Muscle of arm (tissue), 12 donors: Measurements from ENCODE around the gene NRL. TPM values are rescaled to one million over a fixed set of nuclear protein-coding genes. Genes with fewer than 3 reads are reported as not detected.
"Not testable (repeated sequence)": the region's sequence is repeated elsewhere in the genome, so short reads cannot be mapped to it uniquely, and the experiment has no call there.

Source experiments
- DNase-seq: peaks from one replicate; pipeline ENCODE4 v3.0.0-alpha.2; 2013
- polyA plus RNA-seq, 12 donors: library from polyadenylated mRNA; unstranded; fragments of 120-200 nt; gene quantifications; one replicate each; pipeline ENCODE4 v1.2.1, GENCODE V29; 2013; ENCODE audit not compliant: insufficient read length in 12 of 12

NRL gene
- polyA plus RNA-seq, 12 donors: 0.82 to 1.9 (median 1.4) TPM; not detected in 2

DNA sequence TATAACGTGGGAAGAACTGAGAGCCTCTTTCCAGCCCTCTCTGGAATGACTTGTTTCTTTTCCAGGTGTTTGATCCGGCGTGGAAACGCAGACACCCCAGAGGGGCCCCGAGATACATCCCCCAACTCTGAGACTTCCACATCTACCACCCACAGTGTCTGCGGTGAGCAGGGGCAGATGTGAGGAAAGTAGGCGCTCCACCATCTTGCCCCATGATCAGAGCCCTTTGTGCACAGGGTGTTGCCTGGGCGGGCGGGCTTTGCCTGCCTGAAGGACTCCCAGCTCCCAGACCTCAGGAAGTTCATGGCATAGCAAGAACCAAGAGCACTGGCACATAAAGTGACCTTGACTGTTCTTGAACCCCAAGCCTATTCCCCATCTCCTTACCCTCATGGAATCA is 60.1 kb downstream of the NRL start:
- no peak for DNase-seq

DNA sequence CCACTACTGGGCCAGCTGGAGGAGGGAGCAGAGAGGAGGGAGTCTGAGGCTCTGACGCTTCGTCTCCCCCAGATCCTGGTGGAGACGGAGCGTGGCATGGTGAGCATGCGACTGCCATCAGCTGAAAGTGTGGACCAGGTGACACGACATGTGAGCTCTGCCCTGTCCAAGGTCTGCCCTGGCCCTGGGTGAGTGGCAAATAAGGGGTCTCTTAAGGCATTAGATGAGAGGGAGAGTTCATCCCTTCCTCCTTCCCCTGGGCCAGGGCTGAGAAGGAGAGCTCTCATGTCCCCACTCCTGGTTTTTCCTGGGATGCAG is 60.5 kb downstream of the NRL start:
- DNase-seq: no peak

DNA sequence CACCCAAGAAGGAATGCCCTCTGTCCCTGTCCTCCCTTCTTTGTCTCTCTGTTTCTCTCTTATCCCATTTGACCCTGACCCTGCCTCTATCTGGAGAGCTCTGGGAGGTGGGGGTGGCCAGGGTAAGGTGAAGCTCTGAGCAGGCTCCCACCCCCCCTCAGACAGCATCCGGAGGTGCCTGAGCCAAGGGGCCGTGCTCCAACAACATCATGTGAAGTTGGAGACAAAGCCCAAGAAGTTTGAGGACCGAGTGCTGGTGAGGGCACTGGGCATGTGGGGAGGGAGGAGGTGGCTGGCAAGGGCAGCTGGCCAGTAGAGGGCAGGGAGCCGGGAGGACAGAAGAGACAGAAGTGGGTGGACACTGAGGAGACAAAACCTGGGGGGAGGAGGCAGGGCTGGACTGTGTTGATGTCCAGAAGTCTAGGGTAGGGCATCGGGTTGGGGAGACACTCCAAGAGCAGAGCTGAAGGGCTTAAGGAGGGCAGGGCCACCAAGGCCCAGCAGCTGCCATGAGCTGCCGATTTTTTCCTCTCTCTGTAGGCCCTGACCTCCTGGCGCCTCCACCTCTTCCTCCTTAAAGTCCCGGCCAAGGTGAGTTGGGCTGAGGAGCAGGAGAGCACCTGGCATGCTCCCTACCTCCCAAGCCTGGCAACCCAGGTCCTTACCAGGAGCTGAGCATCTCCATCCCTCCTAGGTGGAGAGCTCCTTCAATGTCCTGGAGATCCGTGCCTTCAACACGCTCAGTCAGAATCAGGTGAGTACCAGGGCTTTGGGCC is 61.0 kb downstream of the NRL start:
- no peak for DNase-seq

DNA sequence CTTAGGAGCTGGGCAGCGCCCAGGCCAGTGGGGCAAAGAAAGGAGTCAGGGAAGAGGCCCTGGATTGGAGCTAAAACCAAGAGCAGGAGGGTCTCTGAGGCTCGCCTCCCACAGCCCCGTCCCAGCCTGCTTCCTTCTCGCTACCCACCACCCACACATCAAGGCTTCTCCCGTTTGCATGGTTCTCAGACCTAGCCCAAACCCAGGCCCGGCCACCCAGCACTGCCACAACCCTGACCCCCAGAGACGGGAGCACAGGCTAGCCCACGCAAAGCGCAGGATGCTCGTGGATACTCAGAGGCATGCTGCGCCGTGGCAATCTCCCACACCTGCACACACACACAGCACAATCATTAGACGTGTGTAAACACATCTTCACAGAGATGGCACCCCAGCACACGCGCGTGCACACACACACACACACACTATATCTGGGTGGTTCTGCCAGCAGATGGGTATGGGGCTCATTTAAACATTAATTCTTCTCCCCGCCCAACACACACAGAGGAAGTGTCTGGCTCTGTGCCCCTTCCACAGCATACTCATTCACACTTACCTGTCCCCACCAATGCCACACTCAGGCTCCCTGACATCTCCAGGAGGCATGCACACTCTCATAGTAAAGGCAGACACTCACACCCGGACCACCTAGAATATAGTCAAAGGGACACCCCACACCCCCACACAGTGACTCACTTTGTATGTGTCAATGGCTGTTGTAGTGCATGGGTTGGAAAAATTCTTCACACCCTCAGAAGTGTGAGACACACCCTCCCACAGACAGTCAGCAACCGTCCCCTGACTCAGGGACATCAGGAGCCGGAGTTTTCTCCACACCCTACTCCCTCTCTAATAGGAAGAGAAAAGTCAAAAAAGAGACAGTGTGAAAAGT is 61.8 kb downstream of the NRL start:
- no peak for DNase-seq

DNA sequence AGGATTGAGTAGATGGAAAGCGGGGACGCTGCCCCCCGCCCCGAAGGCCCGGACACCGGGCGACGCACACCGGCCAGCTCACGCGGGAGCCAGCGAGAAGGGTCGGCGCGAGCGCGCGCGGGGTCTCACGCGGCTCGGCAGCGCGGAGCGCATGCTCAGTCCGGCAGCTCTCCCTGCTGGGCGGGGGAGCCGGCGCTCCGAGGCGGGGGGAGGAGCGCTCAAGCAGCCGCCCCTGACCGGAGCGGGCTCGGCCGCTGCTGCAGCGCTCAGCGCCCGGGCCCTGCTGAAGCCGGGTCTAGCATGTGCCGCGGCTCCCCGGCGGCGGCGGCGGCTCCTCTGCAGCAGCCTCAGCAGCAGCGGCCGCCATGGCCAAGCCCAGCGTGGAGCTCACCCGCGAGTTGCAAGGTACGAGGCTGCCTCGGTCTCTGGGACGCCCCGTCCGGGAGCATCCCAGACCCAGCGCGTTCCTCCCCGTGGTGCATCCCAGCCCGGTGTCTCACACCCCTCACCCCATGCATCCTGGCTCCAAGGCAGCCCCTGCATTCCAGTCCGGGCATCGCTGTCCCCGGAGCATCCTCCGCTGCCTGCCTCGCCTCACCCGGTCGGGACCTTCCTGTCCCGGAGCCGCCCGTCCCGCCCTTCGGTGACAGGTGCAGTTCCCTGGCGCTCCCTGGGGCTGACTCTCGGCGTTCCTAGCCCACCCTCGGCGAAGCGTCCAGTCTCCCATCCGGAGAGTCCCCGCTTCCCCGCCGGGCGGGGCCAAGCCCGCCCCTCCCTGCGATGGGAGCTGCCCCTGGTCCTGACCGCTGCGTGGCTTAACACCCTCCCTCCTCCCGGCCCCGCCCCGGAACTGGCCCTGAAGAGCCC is 62.7 kb downstream of the NRL start, which contains the start of gene CARMIL3:
Gene CARMIL3, plus strand, starts transcription at position 221 of the 867 bp plus-strand sequence. Its CDS starts 145 bp downstream, at position 366.
- peak; percentile 44 for DNase-seq

DNA sequence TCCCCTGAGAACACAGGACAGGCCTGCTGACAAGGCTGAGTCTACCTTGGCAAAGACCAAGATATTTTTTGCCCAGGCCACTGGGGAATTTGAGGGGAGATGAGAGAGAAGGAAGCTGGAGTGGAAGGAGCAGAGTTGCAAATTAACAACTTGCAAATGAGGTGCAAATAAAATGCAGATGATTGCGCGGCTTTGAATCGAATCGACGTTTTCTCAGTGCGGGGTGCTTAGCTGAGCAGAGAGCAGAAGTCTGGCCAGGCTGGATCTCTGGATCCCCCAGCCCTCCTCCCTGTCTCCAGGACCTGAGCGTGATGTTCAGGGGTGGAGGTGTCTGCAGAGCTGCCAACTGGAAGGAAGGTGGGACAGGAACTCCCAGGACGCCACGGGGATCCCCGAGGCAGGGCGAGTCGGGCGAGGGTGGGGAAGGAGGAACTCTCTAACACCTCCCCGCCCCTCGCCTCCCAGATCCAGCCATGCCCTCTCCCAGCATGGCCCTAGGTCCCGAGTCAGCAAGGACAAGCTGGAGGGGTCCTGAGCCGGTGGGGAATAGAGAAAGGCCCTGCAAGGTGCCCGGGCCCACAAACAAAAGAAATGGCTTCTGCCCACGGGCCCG is 63.5 kb downstream of the NRL start:
- DNase-seq: peak; percentile 7

DNA sequence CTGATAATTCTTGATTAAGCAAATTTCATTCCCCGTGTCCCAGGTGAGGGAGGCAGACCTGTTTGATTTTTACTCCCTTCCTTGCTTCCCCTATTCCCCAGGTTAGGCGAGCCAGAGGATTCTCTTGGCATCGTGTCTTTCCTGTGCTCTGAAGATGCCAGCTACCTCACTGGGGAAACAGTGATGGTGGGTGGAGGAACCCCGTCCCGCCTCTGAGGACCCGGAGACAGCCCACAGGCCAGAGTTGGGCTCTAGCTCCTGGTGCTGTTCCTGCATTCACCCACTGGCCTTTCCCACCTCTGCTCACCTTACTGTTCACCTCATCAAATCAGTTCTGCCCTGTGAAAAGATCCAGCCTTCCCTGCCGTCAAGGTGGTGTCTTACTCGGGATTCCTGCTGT is 64.0 kb downstream of the NRL start:
- not testable (repeated sequence) for DNase-seq

DNA sequence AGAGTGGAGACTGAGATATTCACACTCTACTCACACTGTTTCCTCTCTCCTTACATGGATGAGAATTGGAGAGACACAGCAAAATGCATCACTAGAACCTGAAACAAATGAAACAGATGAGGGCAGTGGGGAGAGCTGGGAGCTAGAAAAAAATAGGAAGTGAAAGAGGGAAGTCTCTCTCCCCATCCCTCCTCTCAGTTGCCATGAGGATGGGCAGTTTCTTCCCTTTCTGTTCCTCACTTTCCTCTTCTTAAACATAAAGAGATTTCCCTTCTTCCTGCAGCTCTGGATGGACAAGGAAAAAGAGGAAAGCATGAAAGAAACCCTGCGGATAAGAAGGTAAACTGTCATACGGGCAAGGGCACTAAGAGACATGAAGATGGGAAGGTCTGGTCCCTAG is 65.7 kb downstream of the NRL start:
- not testable (repeated sequence) for DNase-seq

DNA sequence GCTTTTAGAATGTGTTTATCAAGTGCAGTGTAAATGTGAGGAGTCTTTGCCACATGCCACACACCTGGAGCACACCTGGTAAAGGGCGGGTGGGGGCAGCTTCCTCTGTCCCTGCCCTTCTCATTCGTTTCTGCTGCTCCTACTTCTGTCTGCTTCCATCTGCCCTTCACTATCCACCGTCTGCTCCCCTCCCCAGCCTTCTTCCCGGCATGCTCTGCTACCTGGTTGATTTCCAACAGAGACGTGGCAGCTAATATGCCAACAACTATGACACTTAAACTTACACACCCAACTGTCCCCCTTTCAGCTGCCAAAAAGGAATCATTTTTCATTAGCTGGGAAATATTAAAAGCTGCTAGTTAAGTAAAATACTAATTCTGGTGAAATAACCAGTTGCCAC is 72.0 kb downstream of the NRL start:
- no peak for DNase-seq

DNA sequence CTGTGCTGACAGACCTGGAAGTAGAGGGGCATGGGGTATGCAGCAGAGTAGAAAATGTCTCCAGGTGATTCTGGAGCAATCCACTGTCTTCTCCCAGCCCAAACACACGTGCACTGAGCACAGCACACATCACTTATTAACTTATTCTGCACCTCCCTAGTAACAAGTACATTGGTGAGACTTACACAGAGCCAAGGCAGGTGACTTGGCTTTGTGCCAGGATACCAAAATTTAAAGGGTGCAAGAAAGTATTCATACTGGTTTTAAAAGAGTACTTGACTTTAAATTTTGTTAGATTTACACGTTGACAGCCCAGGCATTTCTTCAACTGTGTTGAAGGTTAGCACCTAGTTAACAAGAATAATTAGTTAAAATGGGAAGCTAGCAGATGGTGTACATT is 74.1 kb downstream of the NRL start:
- no peak for DNase-seq

DNA sequence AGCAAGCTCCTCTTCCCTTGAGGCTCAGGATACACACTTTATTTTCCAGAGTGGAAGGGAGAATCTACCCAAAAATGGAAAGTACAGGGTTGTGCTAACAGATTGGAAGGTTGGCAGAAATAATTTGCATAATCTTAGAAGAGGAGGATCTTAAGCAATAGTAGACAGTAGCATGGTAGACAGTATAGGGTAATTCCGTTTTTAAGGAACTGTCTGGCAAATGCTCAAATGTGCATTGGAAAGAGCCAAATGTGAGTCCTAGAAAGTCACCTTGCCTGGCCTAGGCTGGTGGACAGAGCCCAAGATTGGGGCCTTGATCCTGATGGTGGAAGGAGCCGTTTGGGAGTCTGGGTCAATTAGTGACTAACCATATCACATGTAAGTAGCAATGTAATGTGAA is 76.1 kb downstream of the NRL start:
- DNase-seq: no peak

DNA sequence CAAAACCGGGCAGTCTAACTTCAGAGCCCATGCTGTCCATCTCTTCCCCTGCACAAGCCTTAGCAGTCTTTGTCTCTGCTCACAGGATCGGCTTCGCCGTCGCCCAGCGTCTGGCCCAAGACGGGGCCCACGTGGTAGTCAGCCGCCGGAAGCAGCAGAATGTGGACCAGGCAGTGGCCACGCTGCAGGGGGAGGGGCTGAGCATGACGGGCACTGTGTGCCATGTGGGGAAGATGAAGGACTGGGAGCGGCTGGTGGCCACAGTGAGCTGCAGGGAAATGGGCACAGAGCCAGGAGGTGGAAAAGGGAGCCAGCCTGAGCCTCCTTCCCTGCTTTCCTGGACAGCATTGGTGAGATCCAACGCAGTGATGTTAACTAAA is 77.1 kb downstream of the NRL start:
- DNase-seq: no peak

DNA sequence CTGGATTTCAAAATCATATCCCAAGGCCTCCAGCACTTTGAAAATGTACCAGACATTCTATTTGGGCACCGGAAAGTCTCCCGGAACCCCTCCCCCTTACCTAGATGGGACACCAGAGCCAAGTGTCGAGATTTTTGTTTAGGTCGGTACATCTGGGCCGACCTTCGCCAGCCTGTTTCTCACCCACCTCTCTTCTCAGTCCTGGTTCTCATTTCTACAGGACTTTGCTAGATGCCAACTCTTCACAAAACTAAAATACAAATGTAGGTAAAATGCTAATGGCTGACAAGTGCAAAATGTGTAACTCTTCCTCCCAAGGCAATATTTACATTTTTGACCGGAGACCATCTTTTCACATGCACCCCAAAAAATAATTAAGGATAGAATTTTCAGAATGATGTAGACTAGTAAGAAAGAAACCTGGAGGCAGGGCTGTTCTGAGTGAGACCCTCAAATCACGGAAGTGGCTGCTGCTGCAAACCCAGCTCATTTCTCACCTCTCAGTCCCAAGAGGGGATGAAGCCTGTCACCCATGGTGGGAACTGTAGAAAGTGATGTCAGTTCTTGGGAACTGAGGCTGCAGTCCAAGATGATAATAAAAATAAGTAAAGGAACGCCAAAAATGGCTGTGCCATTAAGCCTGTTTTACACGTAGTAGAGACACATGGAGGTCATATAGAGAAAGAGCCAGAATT is 77.6 kb downstream of the NRL start:
- not testable (repeated sequence) for DNase-seq

DNA sequence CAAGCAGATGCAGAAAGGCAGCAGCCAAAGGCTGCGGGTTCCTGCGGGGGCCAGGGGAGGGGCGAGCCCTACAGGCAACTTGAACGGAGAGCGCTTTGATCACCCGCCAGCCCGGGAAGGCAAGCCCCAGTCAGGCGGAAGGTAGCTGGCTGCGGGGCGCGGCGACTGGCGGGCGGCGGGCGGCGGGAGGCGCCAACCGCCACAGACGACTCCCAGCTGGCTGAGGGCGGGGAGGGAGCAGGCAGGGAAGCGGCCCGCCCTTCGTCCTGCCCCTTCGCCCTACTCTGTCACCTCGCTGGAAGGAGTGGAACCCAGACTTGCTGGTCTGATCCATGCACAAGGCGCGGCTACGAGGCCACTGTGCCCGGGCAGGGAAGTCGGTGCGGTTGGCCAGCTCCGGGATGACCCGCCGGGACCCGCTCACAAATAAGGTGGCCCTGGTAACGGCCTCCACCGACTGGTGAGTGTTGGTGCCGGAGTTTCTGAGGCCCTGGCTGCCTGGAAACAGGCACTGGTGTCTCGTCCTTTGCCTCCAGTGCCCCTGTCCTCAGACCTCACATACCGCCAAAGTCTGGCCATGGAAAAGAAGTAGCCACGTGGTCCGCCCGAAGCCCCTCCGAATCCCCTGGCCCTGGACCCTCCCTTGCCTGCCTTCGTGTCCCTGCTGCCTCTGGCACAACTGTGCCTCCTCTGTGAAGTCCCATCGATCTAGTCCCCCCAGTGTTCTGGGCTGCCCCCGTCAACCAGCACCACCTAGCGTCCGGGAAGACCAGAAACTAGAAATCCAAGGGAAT is 78.4 kb downstream of the NRL start:
- peak; percentile 76 for DNase-seq

DNA sequence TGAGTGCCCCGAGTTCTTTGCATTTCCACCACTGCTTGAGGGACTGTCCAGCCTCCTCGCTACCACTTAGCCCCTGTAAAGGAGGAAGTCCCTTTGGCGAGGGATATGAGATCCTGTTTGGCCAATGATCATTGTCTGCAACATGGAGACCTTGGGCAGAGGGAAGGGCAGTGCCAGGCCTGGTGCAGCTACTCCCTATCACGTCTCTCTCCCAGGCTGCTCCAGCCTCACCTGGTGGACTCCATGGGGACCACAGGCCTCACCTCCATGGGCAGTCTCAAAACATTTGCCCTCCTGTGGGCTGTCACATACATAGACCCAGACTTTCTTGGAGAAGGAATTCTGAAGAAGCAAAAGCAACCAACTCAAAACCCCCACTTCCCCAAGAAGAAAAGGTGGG is 79.0 kb downstream of the NRL start:
- not testable (repeated sequence) for DNase-seq

DNA sequence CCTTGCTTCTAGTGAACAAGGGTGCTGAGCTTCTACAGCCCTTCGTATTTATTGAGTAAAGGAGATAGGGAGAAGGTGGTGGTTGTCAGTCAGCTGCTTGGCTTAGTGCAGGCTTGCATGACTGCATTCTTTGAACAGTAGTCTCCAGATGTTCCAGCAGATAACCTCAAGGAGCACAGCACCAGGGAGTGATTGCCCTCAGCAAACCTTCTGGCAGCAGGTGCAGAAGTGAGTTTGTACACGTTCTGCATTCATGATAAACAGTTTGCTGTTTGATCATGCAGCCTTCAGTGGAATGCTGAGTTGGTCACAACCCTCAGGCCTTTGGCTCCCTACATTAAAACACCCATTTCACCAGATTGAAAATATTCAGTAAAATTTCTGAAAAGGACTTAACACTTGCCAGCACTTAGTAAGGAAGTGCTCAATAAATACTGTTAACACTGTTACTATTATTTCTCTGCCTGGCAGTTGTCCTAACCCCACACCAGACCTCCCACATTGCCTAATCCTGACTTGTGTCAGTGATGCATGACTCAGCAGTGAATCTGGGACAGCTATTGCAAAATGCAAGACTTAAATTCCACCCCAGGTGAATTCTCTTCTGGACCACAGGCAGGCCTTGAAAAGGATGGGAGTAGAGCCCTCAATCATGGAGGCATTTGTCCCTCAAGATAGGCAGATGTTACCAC is 81.9 kb downstream of the NRL start:
- DNase-seq: no peak

DNA sequence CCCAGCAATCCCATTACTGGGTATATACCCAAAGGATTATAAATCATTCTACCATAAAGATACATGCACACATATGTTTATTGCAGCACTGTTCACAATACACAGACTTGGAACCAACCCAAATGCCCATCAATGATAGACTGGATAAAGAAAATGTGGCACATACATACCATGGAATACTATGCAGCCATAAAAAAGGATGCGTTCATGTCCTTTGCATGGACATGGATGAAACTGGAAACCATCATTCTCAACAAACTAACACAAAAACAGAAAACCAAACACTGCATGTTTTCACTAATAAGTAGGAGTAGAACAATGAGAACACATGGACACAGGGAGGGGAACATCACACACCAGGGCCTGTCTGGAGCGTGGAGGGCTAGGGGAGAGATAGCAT is 83.4 kb downstream of the NRL start:
- not testable (repeated sequence) for DNase-seq

DNA sequence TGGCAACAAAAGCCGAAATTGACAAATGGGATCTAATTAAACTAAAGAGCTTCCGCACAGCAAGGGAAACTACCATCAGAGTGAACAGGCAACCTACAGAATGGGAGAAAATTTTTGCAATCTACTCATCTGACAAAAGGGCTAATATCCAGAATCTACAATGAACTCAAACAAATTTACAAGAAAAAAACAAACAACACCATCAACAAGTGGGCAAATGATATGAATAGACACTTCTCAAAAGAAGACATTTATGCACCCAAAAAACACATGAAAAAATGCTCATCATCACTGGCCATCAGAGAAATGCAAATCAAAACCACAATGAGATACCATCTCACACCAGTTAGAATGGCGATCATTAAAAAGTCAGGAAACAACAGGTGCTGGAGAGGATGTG is 85.1 kb downstream of the NRL start:
- DNase-seq: not testable (repeated sequence)
